ENCODE results near the gene ADAMTS13.

ADAMTS13 gene

GRCh38 chr9:133457233-133457632 is 35.1 kb downstream of the ADAMTS13 start:
- no peak for DNase-seq

GRCh38 chr9:133457748-133458147 is 35.6 kb downstream of the ADAMTS13 start:
- no peak for DNase-seq

GRCh38 chr9:133458643-133459312 is 36.6 kb downstream of the ADAMTS13 start:
- DNase-seq, result no peak

- peak; percentile 91 for DNase-seq
Observed at GRCh38 chr9:133459476-133460404, 37.6 kb downstream of the ADAMTS13 start, which contains the start of gene CACFD1. Gene CACFD1 (plus strand): TSS chr9:133459978. CDS start chr9:133460067, 89 bp downstream.

- DNase-seq, result peak; percentile 38
Observed at GRCh38 chr9:133460405-133461175, 38.4 kb downstream of the ADAMTS13 start.

GRCh38 chr9:133461975-133462374 is 39.8 kb downstream of the ADAMTS13 start:
- no peak for DNase-seq

GRCh38 chr9:133463234-133463863 is 41.2 kb downstream of the ADAMTS13 start:
- no peak for DNase-seq

GRCh38 chr9:133463864-133464615 is 41.9 kb downstream of the ADAMTS13 start:
- DNase-seq, result no peak

GRCh38 chr9:133464638-133465037 is 42.5 kb downstream of the ADAMTS13 start:
- DNase-seq, result no peak

- DNase-seq, result no peak
Observed at GRCh38 chr9:133465984-133466383, 43.8 kb downstream of the ADAMTS13 start.

GRCh38 chr9:133467101-133467500 is 44.9 kb downstream of the ADAMTS13 start:
- no peak for DNase-seq

GRCh38 chr9:133468374-133468773 is 46.2 kb downstream of the ADAMTS13 start:
- no peak for DNase-seq

- DNase-seq, result no peak
Observed at GRCh38 chr9:133468777-133469421, 46.7 kb downstream of the ADAMTS13 start.

GRCh38 chr9:133470427-133470924 is 48.3 kb downstream of the ADAMTS13 start:
- no peak for DNase-seq

- no peak for DNase-seq
Observed at GRCh38 chr9:133470988-133471387, 48.8 kb downstream of the ADAMTS13 start.

GRCh38 chr9:133471551-133472276 is 49.5 kb downstream of the ADAMTS13 start:
- no peak for DNase-seq

- no peak for DNase-seq
Observed at GRCh38 chr9:133472277-133472645, 50.1 kb downstream of the ADAMTS13 start.

- no peak for DNase-seq
Observed at GRCh38 chr9:133472753-133473378, 50.7 kb downstream of the ADAMTS13 start.

GRCh38 chr9:133473743-133474142 is 51.6 kb downstream of the ADAMTS13 start:
- DNase-seq, result no peak

- no peak for DNase-seq
Observed at GRCh38 chr9:133474215-133474614, 52.0 kb downstream of the ADAMTS13 start.

All from activated CD4-positive, alpha-beta T cell treated with anti-CD3 and anti-CD28 coated beads, Interleukin-2, amount 50 U/mL, for 1 hour (primary cell).